Transverse colon (tissue), 4 donors: ENCODE measurements around the gene TNFSF8.

Experiments used
- POLR2A ChIP-seq: fragments of 450-650 bp; IDR thresholded peaks from one replicate; pipeline ENCODE4 v1.6.1; 2016; ENCODE audit warnings: antibody characterized with exemption, mild to moderate bottlenecking, moderate library complexity
- POLR2AphosphoS5 ChIP-seq, 3 donors: sonication (generic); formaldehyde crosslinking; IDR thresholded peaks; one replicate each; pipeline ENCODE4 v1.6.1; 2016; ENCODE audit warnings: antibody characterized with exemption in 3 of 3
- TF ChIP-seq, protein P1 (sequence below), 5 experiments: fragments of 200-600 bp in 3 of 5; fragments of 450-650 bp in 2 of 5; sonication (generic) in 3 of 5; IDR thresholded peaks; 1 replicate in 2 of 5; 2 replicates in 3 of 5; pipeline ENCODE4 v1.5.1; 2016 to 2017; ENCODE audit warnings: antibody characterized with exemption in 5 of 5, inconsistent platforms in 3 of 5, mild to moderate bottlenecking in 2 of 5, moderate library complexity in 1 of 5

DNA sequence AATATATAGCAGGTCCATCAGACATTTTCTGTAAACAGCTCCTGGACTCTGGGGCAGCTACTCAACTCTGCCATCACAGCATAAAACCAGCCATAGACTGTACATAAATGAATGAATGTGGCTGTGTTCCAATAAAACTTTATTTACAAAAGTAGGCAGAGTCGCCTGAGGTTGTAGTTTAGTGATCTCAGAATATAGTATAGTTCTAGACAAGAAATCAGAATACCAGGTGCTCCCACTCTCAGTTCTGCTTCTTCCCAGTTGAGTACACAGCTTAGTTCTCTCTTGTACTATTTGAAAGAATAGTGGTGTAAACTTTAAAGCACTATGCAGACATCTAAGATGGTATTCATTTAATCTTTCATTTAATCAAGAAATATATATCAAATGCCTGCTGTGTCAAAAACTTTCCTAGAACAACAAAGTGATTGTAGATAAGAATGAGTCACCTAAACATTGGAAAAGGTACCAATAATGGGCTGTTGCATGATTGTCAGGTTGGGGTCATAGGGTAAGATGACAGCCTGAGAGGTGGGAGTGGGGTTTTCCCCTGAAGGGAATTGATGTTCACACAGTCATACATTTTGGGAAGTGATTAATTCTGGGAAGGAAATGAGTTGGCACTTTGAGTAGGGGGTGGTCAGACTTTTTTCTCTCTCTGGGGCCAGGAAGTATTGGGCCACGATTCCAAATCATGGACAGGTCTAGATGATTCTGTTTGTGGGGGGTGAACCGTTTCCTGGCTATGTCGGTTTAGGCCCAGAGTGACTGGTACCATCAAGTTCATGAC, 37.0 kb downstream of the TNFSF8 start:
- TF ChIP-seq, protein P1, sequence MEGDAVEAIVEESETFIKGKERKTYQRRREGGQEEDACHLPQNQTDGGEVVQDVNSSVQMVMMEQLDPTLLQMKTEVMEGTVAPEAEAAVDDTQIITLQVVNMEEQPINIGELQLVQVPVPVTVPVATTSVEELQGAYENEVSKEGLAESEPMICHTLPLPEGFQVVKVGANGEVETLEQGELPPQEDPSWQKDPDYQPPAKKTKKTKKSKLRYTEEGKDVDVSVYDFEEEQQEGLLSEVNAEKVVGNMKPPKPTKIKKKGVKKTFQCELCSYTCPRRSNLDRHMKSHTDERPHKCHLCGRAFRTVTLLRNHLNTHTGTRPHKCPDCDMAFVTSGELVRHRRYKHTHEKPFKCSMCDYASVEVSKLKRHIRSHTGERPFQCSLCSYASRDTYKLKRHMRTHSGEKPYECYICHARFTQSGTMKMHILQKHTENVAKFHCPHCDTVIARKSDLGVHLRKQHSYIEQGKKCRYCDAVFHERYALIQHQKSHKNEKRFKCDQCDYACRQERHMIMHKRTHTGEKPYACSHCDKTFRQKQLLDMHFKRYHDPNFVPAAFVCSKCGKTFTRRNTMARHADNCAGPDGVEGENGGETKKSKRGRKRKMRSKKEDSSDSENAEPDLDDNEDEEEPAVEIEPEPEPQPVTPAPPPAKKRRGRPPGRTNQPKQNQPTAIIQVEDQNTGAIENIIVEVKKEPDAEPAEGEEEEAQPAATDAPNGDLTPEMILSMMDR (IDR thresholded peaks at IDR 0.05), result no peak
- TF ChIP-seq POLR2AphosphoS5 (IDR thresholded peaks at IDR 0.05), result no peak
- TF ChIP-seq POLR2A, result no peak
